Testis (tissue), 3 donors: ENCODE data around the gene RASAL1. TPM values are rescaled to one million over a fixed set of nuclear protein-coding genes. Genes with fewer than 3 reads are reported as not detected.

Source experiments
- DNase-seq: peaks from one replicate; pipeline ENCODE4 v3.0.0-alpha.2; 2019
- H3K27ac ChIP-seq, 2 donors: fragments of 200-600 bp; sonication (generic); one replicate each; pipeline ENCODE4 v1.5.1; 2019
- H3K27me3 ChIP-seq: fragments of 200-600 bp; sonication (generic); one replicate; pipeline ENCODE4 v1.5.1; 2019
- H3K36me3 ChIP-seq: fragments of 200-600 bp; sonication (generic); one replicate; pipeline ENCODE4 v1.5.1; 2017; ENCODE audit warnings: low read depth; ENCODE audit errors: missing control alignments
- H3K4me1 ChIP-seq: fragments of 200-600 bp; sonication (generic); one replicate; pipeline ENCODE4 v1.5.1; 2019
- H3K4me3 ChIP-seq, 2 donors: fragments of 200-600 bp; sonication (generic); one replicate each; pipeline ENCODE4 v1.5.1; 2017 to 2019
- H3K9me3 ChIP-seq: fragments of 200-600 bp; sonication (generic); one replicate; pipeline ENCODE4 v1.5.1; 2017
- POLR2A ChIP-seq: fragments of 450-650 bp; IDR thresholded peaks from one replicate; pipeline ENCODE4 v1.6.1; 2017; ENCODE audit warnings: antibody characterized with exemption, mild to moderate bottlenecking, moderate library complexity
- WGBS, 2 donors: methylation state at CpG; one replicate each; pipeline ENCODE4 v1.1.5; 2018; 5-methylcytosine and 5-hydroxymethylcytosine counted together
- intact Hi-C: fragments of 100-400 bp; cut with DNase I; formaldehyde crosslinking; loops from one replicate; pipeline ENCODE4 v1.15.1; 2023; ENCODE audit warnings: low total_unique reads
- polyA plus RNA-seq: library from polyadenylated mRNA; stranded (reverse); fragments of 350-450 nt; fragmentation: Illumina TruSeq; extraction: RNeasy Lipid Tissue Mini Kit (QIAGEN cat#74804); gene quantifications from one replicate; pipeline ENCODE4 v1.2.3, GENCODE V29; 2014; ENCODE audit warnings: low read depth, low replicate concordance; ENCODE audit not compliant: insufficient read depth
- total RNA-seq, 2 donors: library from RNA; depleted of rRNA; stranded (reverse); fragments of >200 nt; gene quantifications; one replicate each; pipeline ENCODE4 v1.2.3, GENCODE V29; 2016
- TF ChIP-seq, protein P1 (sequence below), 3 experiments: fragments of 450-650 bp in 2 of 3; fragments of 200-600 bp in 1 of 3; sonication (generic) in 1 of 3; IDR thresholded peaks; one replicate each; pipeline ENCODE4 v1.5.1; 2016 to 2019; ENCODE audit warnings: antibody characterized with exemption in 3 of 3, mild to moderate bottlenecking in 2 of 3, moderate library complexity in 1 of 3

RASAL1 gene
- total and polyA plus RNA-seq, 3 donors from 2014 or later, result 5.0 to 20.1 (median 18.2) TPM

DNA sequence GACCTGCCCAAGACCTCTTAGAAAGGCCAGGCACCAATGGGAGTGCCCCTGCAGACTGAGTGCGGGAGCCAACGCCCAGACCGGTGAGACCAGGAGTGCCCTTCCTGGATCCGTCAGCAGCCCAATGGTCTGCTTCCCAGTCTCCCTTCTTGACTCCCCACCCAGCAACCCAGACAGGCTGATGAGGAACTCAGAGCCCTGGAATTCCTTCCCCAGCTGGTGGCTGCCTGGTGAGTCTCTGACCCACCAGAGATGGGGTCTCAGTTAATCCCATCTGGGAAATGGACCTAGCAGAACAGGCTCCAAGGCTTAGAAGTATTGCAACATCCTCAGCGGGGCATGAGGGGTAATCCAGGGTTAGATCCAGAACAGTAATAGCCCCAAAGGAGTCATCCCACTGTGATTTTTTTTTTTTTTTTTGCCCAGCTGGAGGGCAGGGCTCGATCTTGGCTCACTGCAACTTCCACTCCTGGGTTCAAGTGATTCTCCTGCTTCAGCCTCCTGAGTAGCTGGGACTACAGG lies 1.5 kb upstream of the RASAL1 start:
- Histone ChIP-seq H3K4me1 (peaks cover 11% of the 10 kb centered on the region), H3K27ac (no peak overlapping the region), H3K36me3 (no peaks in the 10 kb centered on the region), H3K4me3 (no peak overlapping the region), H3K9me3 (no peaks in the 10 kb centered on the region), H3K27me3 (no peaks in the 10 kb centered on the region)
- intact Hi-C loops, result no loop called here
- TF ChIP-seq, protein P1, sequence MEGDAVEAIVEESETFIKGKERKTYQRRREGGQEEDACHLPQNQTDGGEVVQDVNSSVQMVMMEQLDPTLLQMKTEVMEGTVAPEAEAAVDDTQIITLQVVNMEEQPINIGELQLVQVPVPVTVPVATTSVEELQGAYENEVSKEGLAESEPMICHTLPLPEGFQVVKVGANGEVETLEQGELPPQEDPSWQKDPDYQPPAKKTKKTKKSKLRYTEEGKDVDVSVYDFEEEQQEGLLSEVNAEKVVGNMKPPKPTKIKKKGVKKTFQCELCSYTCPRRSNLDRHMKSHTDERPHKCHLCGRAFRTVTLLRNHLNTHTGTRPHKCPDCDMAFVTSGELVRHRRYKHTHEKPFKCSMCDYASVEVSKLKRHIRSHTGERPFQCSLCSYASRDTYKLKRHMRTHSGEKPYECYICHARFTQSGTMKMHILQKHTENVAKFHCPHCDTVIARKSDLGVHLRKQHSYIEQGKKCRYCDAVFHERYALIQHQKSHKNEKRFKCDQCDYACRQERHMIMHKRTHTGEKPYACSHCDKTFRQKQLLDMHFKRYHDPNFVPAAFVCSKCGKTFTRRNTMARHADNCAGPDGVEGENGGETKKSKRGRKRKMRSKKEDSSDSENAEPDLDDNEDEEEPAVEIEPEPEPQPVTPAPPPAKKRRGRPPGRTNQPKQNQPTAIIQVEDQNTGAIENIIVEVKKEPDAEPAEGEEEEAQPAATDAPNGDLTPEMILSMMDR (IDR thresholded peaks at IDR 0.05), result no peak
- TF ChIP-seq POLR2A, result no peak
- DNase-seq, result no peak
- WGBS, 2 donors, result 82 to 88% methylated on average over 6 of the region's 6 CpGs

DNA sequence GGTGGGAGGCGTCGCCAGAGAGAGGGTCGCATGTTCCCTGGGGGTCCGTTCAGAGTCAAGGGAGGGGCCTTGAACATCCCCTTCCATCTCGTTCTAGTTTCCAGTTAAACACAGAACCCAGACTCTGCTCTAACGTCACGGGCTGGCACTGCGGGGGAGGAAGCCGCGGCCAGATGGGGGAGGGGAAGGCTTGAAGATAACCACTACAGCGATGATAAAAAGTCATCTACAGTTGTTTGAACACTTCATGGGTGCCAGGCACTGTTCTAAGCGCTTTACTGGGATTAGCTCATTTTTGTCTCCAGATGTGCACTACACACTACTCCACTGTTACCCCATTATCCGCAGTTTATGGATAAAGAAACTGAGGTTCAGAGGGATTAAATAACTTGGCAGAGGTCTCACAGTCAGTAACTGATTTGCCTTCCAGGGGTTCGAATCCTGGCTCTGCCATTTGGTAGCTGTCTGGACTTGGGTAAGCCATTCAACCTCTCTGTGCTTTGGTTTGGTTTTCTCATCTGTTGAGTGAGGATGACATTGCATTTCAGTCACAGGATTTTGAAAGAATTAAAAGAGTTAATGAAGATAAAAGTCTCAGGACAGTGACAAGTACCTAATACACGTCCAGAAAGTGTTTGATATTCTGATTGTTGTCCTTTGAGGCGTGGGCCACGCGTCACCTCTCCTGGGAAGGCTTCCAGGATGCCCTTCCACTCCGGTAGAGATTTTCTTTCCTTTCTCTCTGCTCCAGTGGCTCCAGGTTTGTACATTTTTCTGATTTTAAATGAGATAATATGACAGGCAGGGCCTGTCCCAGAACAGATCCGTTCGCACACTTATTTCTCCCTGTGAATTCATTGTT lies 798 bp upstream of the RASAL1 start:
- intact Hi-C loops, result no loop called here
- peak; percentile 87 for DNase-seq
- H3K9me3 ChIP-seq, result no peaks in the 10 kb centered on the region
- WGBS, 2 donors, result 28 to 29% methylated on average over 21 of the region's 21 CpGs
- peak overlapping the region; percentile 34 to 58 for H3K4me3 ChIP-seq
- no peaks in the 10 kb centered on the region for H3K27me3 ChIP-seq
- H3K36me3 ChIP-seq, result no peaks in the 10 kb centered on the region
- no peak for TF ChIP-seq POLR2A
- TF ChIP-seq, protein P1 (IDR thresholded peaks at IDR 0.05), result no peak
- H3K4me1 ChIP-seq, result peaks cover 5% of the 10 kb centered on the region
- H3K27ac ChIP-seq, result peak overlapping the region in 1 of 2 donors; percentile 68

DNA sequence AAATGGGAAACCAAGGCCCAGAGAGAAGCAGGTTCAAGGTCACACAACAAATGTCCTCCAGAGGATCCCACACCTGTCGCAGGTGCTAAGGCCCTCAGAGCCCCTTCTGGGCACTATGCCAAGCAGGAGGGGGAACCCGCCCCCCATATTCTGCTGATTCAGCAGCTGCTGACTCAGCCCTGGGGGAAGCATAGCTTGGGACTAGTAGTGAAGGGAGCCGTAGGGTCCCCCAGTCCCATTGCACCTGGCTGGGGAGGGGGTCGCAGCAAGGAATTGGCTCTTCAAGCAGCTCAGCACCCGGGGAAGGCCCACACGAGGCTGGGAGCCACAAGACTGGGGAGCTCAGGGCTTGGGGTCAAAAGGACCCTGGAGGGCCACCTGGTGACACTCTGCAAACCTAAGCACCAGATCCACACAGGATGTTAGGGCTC lies 1.0 kb downstream of the RASAL1 start:
- H3K36me3 ChIP-seq, result no peaks in the 10 kb centered on the region
- 55% methylated on average over 4 to 6 of the region's 6 CpGs for WGBS, 2 donors
- no peak for DNase-seq
- H3K9me3 ChIP-seq, result no peaks in the 10 kb centered on the region
- H3K27me3 ChIP-seq, result no peaks in the 10 kb centered on the region
- H3K4me3 ChIP-seq, result no peak overlapping the region
- TF ChIP-seq, protein P1 (IDR thresholded peaks at IDR 0.05), result no peak
- TF ChIP-seq POLR2A, result no peak
- intact Hi-C loops, result no loop called here
- peaks cover 5% of the 10 kb centered on the region for H3K4me1 ChIP-seq
- no peak overlapping the region for H3K27ac ChIP-seq

DNA sequence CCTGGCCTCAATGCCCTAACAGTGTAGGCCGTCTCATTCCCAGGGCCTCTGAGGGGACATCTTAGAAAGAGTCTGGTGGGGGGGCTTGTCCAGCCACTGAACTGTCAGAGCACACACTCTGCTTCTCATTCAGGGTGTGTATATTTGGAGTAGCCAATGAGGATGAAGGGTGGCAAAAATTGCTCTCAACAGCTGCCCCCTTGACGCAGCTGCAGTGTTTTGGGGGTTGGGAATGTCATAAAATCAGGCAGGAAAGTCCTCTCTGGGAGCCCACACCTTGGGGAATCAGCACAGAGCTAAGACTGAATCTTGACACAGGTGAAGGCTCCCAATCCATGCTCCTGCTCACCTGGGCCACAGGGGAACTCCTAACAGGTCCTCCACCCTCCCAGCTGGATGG lies 1.5 kb downstream of the RASAL1 start:
- peaks cover 5% of the 10 kb centered on the region for H3K4me1 ChIP-seq
- intact Hi-C loops, result no loop called here
- H3K36me3 ChIP-seq, result no peaks in the 10 kb centered on the region
- no peaks in the 10 kb centered on the region for H3K9me3 ChIP-seq
- H3K4me3 ChIP-seq, result no peak overlapping the region
- WGBS, 2 donors, result 40 to 76% methylated on average over 1 to 2 of the region's 2 CpGs
- H3K27ac ChIP-seq, result no peak overlapping the region
- no peaks in the 10 kb centered on the region for H3K27me3 ChIP-seq
- no peak for DNase-seq
- no peak for TF ChIP-seq POLR2A
- TF ChIP-seq, protein P1 (IDR thresholded peaks at IDR 0.05), result no peak
